Parathyroid adenoma (tissue), 2 donors: ENCODE results near the gene GNA12.
"Not testable (repeated sequence)": the region's sequence is repeated elsewhere in the genome, so short reads cannot be mapped to it uniquely, and the experiment has no call there.

Experiments used
- H2AFZ ChIP-seq: fragments of 300-600 bp; sonication (generic); one replicate; pipeline ENCODE4 v1.7.0; 2017; ENCODE audit warnings: antibody characterized with exemption, mild to moderate bottlenecking
- H3K27ac ChIP-seq: fragments of 300-600 bp; sonication (generic); one replicate; pipeline ENCODE4 v1.7.0; 2017
- H3K27me3 ChIP-seq: fragments of 300-600 bp; sonication (generic); one replicate; pipeline ENCODE4 v1.7.0; 2017; ENCODE audit warnings: low read length; ENCODE audit not compliant: control insufficient read depth, insufficient read depth
- H3K36me3 ChIP-seq: fragments of 300-600 bp; sonication (generic); one replicate; pipeline ENCODE4 v1.7.0; 2017; ENCODE audit warnings: low read length; ENCODE audit not compliant: control insufficient read depth, insufficient read depth
- H3K4me1 ChIP-seq: fragments of 300-600 bp; sonication (generic); one replicate; pipeline ENCODE4 v1.7.0; 2017; ENCODE audit warnings: control low read depth
- H3K4me2 ChIP-seq: fragments of 300-600 bp; sonication (generic); one replicate; pipeline ENCODE4 v1.7.0; 2017; ENCODE audit warnings: low read length
- H3K4me3 ChIP-seq: fragments of 300-600 bp; sonication (generic); one replicate; pipeline ENCODE4 v1.7.0; 2017; ENCODE audit warnings: low read depth, low read length
- H3K79me2 ChIP-seq: fragments of 300-600 bp; sonication (generic); one replicate; pipeline ENCODE4 v1.7.0; 2017; ENCODE audit warnings: control low read depth
- H3K9ac ChIP-seq: fragments of 300-600 bp; sonication (generic); one replicate; pipeline ENCODE4 v1.7.0; 2017; ENCODE audit warnings: mild to moderate bottlenecking
- H3K9me3 ChIP-seq: fragments of 300-600 bp; sonication (generic); one replicate; pipeline ENCODE4 v1.7.0; 2017; ENCODE audit warnings: low read length; ENCODE audit not compliant: control insufficient read depth
- TF ChIP-seq, protein P1 (sequence below): fragments of 300-600 bp; sonication (generic); IDR thresholded peaks from one replicate; pipeline ENCODE4 v1.7.0; 2017; ENCODE audit warnings: antibody characterized with exemption, mild to moderate bottlenecking
- donor health status: primary hyperparathyroidism.

The GNA12 gene

DNA sequence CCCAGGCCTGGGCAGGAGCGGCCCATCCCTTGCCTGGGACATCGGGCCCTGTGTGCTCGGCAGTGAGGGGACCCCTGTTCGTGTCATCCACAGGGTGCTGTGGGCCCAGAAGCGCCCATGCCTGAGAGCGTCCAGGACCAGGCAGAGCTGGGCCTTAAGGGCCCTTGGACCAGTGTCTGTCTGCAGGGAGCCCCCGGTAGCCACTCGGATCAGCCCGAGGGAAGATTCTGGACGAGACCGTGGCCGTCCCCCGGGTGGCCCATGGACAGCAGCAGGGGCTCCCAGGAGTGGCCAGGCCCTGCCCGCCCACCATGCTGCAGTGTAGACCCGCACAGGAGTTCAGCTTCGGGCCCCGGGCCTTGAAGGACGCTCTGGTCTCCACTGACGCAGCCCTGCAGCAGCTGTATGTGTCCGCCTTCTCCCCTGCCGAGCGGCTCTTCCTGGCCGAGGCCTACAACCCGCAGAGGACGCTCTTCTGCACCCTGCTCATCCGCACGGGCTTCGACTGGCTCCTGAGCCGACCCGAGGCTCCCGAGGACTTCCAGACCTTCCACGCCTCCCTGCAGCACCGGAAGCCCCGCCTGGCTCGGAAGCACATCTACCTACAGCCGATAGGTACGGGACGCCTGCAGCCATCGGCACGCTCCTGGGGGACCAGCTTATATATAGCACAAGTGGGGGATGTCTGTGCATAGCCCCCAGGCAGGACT, 143.8 kb downstream of the GNA12 start:
- H3K9ac ChIP-seq = no peak overlapping the region

DNA sequence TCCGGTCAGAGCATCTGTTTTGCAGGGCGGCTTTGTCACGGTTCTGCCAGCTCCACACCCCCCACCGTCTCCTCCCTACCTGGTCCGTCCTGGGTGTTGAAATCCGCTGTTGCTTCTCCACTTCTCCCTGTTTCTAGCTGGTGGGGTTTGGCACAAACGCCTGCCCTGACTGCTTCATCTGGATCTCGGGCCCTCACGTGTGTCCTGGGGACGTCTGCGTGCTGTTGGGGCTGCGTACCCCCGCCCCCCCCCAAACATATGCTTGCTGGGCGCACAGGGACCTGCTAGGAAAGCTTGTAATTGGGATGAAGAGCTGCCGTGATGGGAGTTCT, 144.9 kb downstream of the GNA12 start:
- no peak overlapping the region for H3K27ac ChIP-seq

More for the DNA sequence above, 143.8 kb downstream of the GNA12 start:
- Histone ChIP-seq H3K4me3 (no peak overlapping the region), H2AFZ (no peak overlapping the region), H3K9me3 (no peaks in the 10 kb centered on the region), H3K4me1 (no peaks in the 10 kb centered on the region), H3K27ac (no peak overlapping the region), H3K79me2 (no peaks in the 10 kb centered on the region), H3K4me2 (no peak overlapping the region), H3K36me3 (no peaks in the 10 kb centered on the region), H3K27me3 (no peaks in the 10 kb centered on the region)
- TF ChIP-seq, protein P1, sequence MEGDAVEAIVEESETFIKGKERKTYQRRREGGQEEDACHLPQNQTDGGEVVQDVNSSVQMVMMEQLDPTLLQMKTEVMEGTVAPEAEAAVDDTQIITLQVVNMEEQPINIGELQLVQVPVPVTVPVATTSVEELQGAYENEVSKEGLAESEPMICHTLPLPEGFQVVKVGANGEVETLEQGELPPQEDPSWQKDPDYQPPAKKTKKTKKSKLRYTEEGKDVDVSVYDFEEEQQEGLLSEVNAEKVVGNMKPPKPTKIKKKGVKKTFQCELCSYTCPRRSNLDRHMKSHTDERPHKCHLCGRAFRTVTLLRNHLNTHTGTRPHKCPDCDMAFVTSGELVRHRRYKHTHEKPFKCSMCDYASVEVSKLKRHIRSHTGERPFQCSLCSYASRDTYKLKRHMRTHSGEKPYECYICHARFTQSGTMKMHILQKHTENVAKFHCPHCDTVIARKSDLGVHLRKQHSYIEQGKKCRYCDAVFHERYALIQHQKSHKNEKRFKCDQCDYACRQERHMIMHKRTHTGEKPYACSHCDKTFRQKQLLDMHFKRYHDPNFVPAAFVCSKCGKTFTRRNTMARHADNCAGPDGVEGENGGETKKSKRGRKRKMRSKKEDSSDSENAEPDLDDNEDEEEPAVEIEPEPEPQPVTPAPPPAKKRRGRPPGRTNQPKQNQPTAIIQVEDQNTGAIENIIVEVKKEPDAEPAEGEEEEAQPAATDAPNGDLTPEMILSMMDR = no peak

DNA sequence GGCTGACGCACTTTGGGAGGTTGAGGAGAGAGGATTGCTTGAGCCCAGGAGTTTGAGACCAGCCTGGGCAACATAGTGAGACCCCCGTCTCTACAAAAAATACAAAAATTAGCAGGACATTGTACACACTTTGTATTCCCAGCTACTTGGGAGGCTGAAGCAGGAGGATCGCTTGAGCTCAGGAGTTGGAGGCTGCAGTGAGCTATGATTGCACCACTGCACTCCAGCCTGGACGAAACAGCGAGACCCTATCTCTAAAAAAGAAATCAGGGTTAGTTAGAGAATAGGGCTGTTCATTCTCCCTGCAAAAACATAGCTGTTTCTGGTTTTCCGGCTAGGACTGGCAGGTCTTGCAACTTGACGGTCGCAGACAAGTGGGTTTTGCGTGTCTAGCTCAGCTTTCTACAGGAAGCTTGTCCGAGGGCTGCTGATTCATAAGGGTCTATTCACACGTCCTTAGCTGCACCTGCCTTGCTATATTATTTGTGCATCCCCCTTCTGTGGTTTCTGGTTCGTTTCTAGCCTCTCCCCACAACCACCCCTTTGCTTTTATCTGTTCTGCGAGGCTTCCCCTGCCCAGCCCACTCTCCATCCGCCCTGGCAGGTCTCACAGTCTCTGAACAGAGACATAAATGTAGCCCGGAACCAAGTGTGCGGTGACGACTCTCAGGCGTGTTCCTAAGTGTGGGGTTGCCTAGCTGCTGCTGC, 145.4 kb downstream of the GNA12 start:
- Histone ChIP-seq H2AFZ (no peak overlapping the region), H3K36me3 (no peaks in the 10 kb centered on the region), H3K27ac (no peak overlapping the region), H3K4me2 (no peak overlapping the region), H3K9ac (no peak overlapping the region), H3K79me2 (no peaks in the 10 kb centered on the region), H3K4me1 (no peaks in the 10 kb centered on the region), H3K9me3 (no peaks in the 10 kb centered on the region), H3K4me3 (no peak overlapping the region), H3K27me3 (no peaks in the 10 kb centered on the region)
- TF ChIP-seq, protein P1 = no peak

More for the DNA sequence above, 144.9 kb downstream of the GNA12 start:
- Histone ChIP-seq H2AFZ (no peak overlapping the region), H3K36me3 (no peaks in the 10 kb centered on the region), H3K27me3 (no peaks in the 10 kb centered on the region), H3K9me3 (no peaks in the 10 kb centered on the region), H3K4me1 (no peaks in the 10 kb centered on the region), H3K4me2 (no peak overlapping the region), H3K9ac (no peak overlapping the region), H3K79me2 (no peaks in the 10 kb centered on the region), H3K4me3 (no peak overlapping the region)
- TF ChIP-seq, protein P1 = no peak

DNA sequence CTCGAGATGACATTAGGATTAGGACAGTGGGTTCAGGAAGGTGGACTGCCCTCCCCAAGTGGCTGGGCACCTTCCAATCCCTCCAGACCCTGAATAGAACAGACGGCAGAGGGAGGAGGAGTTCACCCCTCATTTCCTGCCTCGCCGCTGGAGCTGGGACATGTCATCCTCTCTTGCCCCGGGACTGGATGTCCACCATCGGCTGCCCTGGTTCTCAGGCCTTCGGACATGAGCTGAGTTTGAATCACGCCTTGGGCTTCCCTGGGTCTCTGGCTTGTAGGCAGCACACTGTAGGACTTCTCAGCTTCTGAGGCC, 150.0 kb downstream of the GNA12 start:
- H3K27me3 ChIP-seq, H3K79me2 ChIP-seq, H3K4me1 ChIP-seq, H3K27ac ChIP-seq, H3K4me3 ChIP-seq, H2AFZ ChIP-seq, H3K4me2 ChIP-seq, H3K36me3 ChIP-seq, H3K9me3 ChIP-seq, H3K9ac ChIP-seq: not testable (repeated sequence)

- not testable (repeated sequence) for H3K4me2 ChIP-seq, H3K9ac ChIP-seq, H3K36me3 ChIP-seq, H3K9me3 ChIP-seq, H3K79me2 ChIP-seq, H3K27me3 ChIP-seq, H3K4me3 ChIP-seq, H3K27ac ChIP-seq, H3K4me1 ChIP-seq, H2AFZ ChIP-seq
Observed at GRCh38 chr7:2693420-2694121, 150.5 kb downstream of the GNA12 start.
